Spleen (tissue), 11 donors: Measurements from ENCODE around the gene POGLUT2. TPM values are rescaled to one million over a fixed set of nuclear protein-coding genes. Genes with fewer than 3 reads are reported as not detected.

Experiments
- DNase-seq: peaks from one replicate; pipeline ENCODE4 v3.0.0-alpha.2; 2020
- H3K27ac ChIP-seq, 8 donors: fragments of 200-600 bp; sonication (generic) in 7 of 8; 1 replicate in 4 of 8; 2 replicates in 4 of 8; pipeline versions ENCODE4 v1.5.0 to v1.8.0; 2016 to 2021; ENCODE audit warnings: inconsistent platforms in 4 of 8, mild to moderate bottlenecking in 4 of 8, moderate library complexity in 1 of 8
- H3K27me3 ChIP-seq, 7 donors: fragments of 200-600 bp; sonication (generic) in 6 of 7; replicated peaks in 1 of 7; 1 replicate in 4 of 7; 2 replicates in 3 of 7; pipeline versions ENCODE4 v1.5.0 to v1.8.0; 2016 to 2021; ENCODE audit warnings: inconsistent platforms in 3 of 7, mild to moderate bottlenecking in 1 of 7
- H3K36me3 ChIP-seq, 6 donors: fragments of 200-600 bp; sonication (generic) in 5 of 6; 1 replicate in 4 of 6; 2 replicates in 2 of 6; pipeline versions ENCODE4 v1.5.0 to v1.8.0; 2016 to 2021; ENCODE audit warnings: inconsistent platforms in 2 of 6
- H3K4me1 ChIP-seq, 6 donors: fragments of 200-600 bp; sonication (generic) in 5 of 6; 1 replicate in 3 of 6; 2 replicates in 3 of 6; pipeline versions ENCODE4 v1.5.0 to v1.8.0; 2016 to 2021; ENCODE audit warnings: inconsistent platforms in 3 of 6
- H3K4me3 ChIP-seq, 8 donors: fragments of 200-600 bp; sonication (generic) in 7 of 8; 1 replicate in 4 of 8; 2 replicates in 4 of 8; pipeline versions ENCODE4 v1.5.0 to v1.8.0; 2016 to 2021; ENCODE audit warnings: inconsistent platforms in 4 of 8, mild to moderate bottlenecking in 4 of 8, moderate library complexity in 2 of 8
- H3K9me3 ChIP-seq, 8 donors: fragments of 200-600 bp; sonication (generic) in 7 of 8; 1 replicate in 4 of 8; 2 replicates in 4 of 8; pipeline versions ENCODE4 v1.5.0 to v1.8.0; 2016 to 2021; ENCODE audit warnings: inconsistent platforms in 4 of 8
- CTCF ChIP-seq, 11 experiments: fragments of 200-600 bp in 7 of 11; fragments of 450-650 bp in 4 of 11; sonication (generic) in 4 of 11; IDR thresholded peaks in 8 of 11; conservative IDR thresholded peaks in 3 of 11; 1 replicate in 7 of 11; 2 replicates in 4 of 11; pipeline versions ENCODE4 v1.4.0 to v1.8.0; 2016 to 2021; ENCODE audit warnings: antibody characterized with exemption in 11 of 11, inconsistent platforms in 4 of 11, mild to moderate bottlenecking in 1 of 11
- POLR2A ChIP-seq, 3 donors: fragments of 450-650 bp; IDR thresholded peaks; one replicate each; pipeline ENCODE4 v1.5.1; 2017; ENCODE audit warnings: antibody characterized with exemption in 3 of 3, mild to moderate bottlenecking in 1 of 3
- POLR2AphosphoS5 ChIP-seq, 3 donors: sonication (generic); formaldehyde crosslinking; IDR thresholded peaks; one replicate each; pipeline ENCODE4 v1.5.1; 2017; ENCODE audit warnings: antibody characterized with exemption in 3 of 3
- WGBS, 5 donors: extraction: QIAGEN DNeasy Blood & Tissue Kit in 3 of 5; methylation state at CpG; one replicate each; pipeline versions ENCODE4 v1.1.5 to v1.1.7; 2013 to 2018; 5-methylcytosine and 5-hydroxymethylcytosine counted together
- intact Hi-C: fragments of 100-400 bp; cut with DNase I; formaldehyde crosslinking; loops from one replicate; pipeline ENCODE4 v1.15.0; 2023; ENCODE audit warnings: low total_unique reads
- polyA plus RNA-seq, 3 donors: library from polyadenylated mRNA; stranded (reverse); fragments of 200-250 nt; gene quantifications; one replicate each; pipeline ENCODE4 v1.2.1, GENCODE V29; 2013
- total RNA-seq, 7 donors: library from RNA; depleted of rRNA in 3 of 7; stranded (reverse); fragments of >200 nt in 3 of 7; fragmentation: NEBNext Ultra II Directional in 4 of 7; extraction: Animal tissue kit (Norgen Biotek cat#: 25700) in 4 of 7; gene quantifications; one replicate each; pipeline versions ENCODE4 v1.1.0 to v1.2.1, GENCODE V29; 2016 to 2021
- donor health status: healthy with polysubstance abuse.
- donor health status: DM: no; HTN: no; CAD: no; lungs with moderate emphysema.
- donor health status: DM: no; HTN: no; CAD: no.
- donor health status: Bipolar disorder and iron deficiency.
- donor health status: healthy.
- donor health status: DM: no; HTN: no; CAD: no.
- donor health status: DM: yes; HTN: yes; CAD: no.

Gene POGLUT2
- total and polyA plus RNA-seq, 10 donors, result 0.89 to 5.5 (median 4.2) TPM

GRCh38 chr13:102807699-102808098 is 8.9 kb upstream of the POGLUT2 start:
- no peaks in the 10 kb centered on the region for H3K27me3 ChIP-seq
- no peak overlapping the region for H3K27ac ChIP-seq
- peaks cover 0 to 13% (median under 1%) of the 10 kb centered on the region in 6 donors for H3K4me1 ChIP-seq
- intact Hi-C loops, result no loop called here
- peaks cover 0 to 17% (median 7%) of the 10 kb centered on the region in 6 donors for H3K36me3 ChIP-seq
- H3K9me3 ChIP-seq, result peaks cover 0 to 18% (median 15%) of the 10 kb centered on the region in 8 donors
- 93 to 97% (median 97%) methylated on average over 3 of the region's 3 CpGs for WGBS, 5 donors
- no peak for DNase-seq
- TF ChIP-seq POLR2A (IDR thresholded peaks at IDR 0.05), result no peak
- no peak for TF ChIP-seq CTCF (IDR thresholded peaks at IDR 0.05 in 8 of 11, conservative IDR thresholded peaks at IDR 0.05 in 3 of 11)
- no peak for TF ChIP-seq POLR2AphosphoS5 (IDR thresholded peaks at IDR 0.05)
- no peak overlapping the region for H3K4me3 ChIP-seq

GRCh38 chr13:102805680-102806079 is 6.9 kb upstream of the POGLUT2 start:
- no peaks in the 10 kb centered on the region for H3K27me3 ChIP-seq
- TF ChIP-seq POLR2AphosphoS5 (IDR thresholded peaks at IDR 0.05) (no peak), CTCF (IDR thresholded peaks at IDR 0.05 in 8 of 11, conservative IDR thresholded peaks at IDR 0.05 in 3 of 11) (no peak), POLR2A (IDR thresholded peaks at IDR 0.05) (no peak)
- WGBS, 5 donors, result 93 to 98% (median 97%) methylated on average over 3 of the region's 3 CpGs
- H3K27ac ChIP-seq, result no peak overlapping the region
- peaks cover 7 to 33% (median 14%) of the 10 kb centered on the region in 6 donors for H3K4me1 ChIP-seq
- peaks cover 0 to 8% (median 1%) of the 10 kb centered on the region in 6 donors for H3K36me3 ChIP-seq
- DNase-seq, result no peak
- H3K4me3 ChIP-seq, result no peak overlapping the region
- intact Hi-C loops, result no loop called here
- peaks cover 0 to 4% (median 2%) of the 10 kb centered on the region in 8 donors for H3K9me3 ChIP-seq

- TF ChIP-seq POLR2A (IDR thresholded peaks at IDR 0.05), result no peak
- TF ChIP-seq CTCF (IDR thresholded peaks at IDR 0.05 in 8 of 11, conservative IDR thresholded peaks at IDR 0.05 in 3 of 11), result peak; percentile 58 to 88 (median 68)
- peak; percentile 69 to 84 (median 79) for TF ChIP-seq POLR2AphosphoS5 (IDR thresholded peaks at IDR 0.05)
- intact Hi-C loops, result no loop called here
- peak overlapping the region; percentile 58 to 86 (median 84) for H3K27ac ChIP-seq
- no peaks in the 10 kb centered on the region for H3K36me3 ChIP-seq
- 2 to 3% (median 2%) methylated on average over 30 to 81 of the region's 81 CpGs for WGBS, 5 donors
- H3K4me3 ChIP-seq, result peak overlapping the region; percentile 69 to 89 (median 82)
- DNase-seq, result peak; percentile 95
- H3K4me1 ChIP-seq, result peaks cover 17 to 66% (median 43%) of the 10 kb centered on the region in 6 donors
- peaks cover 0 to 22% (median 12%) of the 10 kb centered on the region in 7 donors for H3K27me3 ChIP-seq
- no peaks in the 10 kb centered on the region for H3K9me3 ChIP-seq
Observed at GRCh38 chr13:102800145-102801041, 1.6 kb upstream of the POGLUT2 start.
